GM19395 (cell line): ENCODE data around the gene TRPM3.
A peak's percentile ranks its signal among the peaks of the same experiment; 100 is the strongest.

Experiments
- ATAC-seq: cut with Tn5 transposase; IDR thresholded peaks from one replicate; pipeline ENCODE4 v1.9.1; 2021; ENCODE audit warnings: mild to moderate bottlenecking, moderate library complexity; ENCODE audit not compliant: unreplicated experiment

The TRPM3 gene

DNA sequence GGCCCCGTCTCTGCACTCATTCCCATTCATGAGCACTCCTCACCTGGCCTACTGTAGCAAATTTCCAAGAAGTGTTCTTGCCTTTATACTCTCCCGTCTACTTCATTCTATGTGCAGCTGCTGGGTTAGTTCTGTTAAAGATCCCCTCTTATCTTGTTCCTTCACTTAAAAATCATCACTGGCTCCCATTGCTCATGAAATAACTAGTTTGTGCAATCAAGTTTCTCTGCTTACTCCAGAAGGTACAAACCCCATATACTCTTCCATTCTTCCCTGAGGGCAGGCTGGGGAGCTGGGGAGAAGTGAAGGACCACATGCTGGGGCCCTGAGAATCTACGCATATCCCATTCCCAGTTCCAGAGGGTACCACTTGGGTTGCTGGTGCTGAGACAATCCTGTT is 622.6 kb downstream of the TRPM3 start:
- ATAC-seq: no peak

DNA sequence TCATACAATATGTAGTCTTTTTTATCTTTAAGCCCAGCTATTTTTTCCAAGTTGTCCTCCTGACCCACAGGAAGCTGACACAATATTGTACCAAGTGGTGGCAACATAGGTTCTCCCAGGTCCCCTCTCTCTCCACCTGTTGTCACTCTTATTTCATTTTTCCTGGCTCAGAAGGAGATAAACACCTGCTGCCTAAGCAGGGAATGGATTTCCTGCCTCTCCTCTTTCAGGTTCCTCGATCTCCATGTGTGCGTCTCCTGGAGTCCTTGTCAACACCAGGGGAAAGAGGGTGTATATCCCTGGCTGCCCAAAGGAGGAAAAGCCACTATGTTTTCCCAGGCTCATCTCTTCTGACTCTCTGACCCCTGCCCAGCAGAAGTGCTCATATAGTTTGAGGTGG is 625.2 kb downstream of the TRPM3 start:
- ATAC-seq: no peak

DNA sequence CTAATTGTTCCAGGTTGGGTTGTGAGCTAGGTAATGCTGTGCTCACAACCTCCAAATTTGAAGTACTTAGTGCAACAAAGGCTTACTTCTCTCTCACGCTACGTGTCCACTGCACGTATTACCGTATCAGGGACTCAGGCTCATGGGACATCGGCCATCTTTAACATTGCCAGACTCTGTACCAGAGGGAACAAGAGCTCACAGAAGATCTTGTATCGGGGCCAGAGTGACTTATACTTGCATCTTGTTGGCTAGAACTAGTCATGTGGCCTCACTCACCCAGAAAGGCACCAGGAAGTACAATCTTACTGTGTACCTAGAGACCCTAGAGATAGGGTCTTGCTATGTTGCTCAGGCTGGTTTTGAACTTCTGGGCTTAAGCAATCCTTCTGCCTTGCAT is 625.9 kb downstream of the TRPM3 start:
- ATAC-seq: no peak

DNA sequence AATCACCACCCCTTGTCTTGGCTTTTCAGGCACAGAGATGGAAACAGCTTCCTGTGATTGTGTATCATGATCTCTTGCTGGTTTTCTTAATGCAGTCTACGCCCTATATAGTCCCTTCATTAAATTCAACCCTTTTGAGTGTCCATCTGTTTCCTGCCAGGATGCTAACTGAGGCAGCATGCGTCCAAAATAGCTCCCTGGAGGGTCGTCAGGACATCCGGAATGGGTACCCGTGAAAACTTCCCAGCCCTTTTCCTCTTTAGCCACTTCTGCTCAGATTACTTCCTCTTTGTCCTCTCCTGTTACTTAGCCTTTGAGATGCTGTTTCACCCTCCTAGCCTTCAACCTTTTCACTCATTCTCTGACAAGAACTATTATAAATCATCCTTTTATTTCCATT is 627.2 kb downstream of the TRPM3 start:
- no peak for ATAC-seq

DNA sequence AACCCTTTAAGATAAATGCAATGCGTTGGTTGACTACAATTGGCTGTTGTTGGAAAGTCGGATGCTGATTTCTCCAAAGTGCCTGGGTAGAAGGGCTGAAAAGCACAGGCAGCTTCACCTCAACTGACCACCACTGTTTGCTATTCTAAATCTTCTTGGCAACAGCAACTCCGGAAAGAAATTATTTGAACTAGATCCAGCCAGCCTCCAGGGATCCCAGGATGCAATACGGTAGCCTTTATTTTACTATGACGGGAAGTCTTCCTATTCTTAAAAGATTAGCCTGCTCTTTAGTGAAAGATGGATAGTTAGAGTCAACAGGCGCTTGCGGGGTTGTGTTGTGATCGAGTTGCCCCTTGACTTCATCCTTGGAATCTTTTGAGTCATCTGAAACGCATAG is 628.4 kb downstream of the TRPM3 start:
- ATAC-seq: no peak

DNA sequence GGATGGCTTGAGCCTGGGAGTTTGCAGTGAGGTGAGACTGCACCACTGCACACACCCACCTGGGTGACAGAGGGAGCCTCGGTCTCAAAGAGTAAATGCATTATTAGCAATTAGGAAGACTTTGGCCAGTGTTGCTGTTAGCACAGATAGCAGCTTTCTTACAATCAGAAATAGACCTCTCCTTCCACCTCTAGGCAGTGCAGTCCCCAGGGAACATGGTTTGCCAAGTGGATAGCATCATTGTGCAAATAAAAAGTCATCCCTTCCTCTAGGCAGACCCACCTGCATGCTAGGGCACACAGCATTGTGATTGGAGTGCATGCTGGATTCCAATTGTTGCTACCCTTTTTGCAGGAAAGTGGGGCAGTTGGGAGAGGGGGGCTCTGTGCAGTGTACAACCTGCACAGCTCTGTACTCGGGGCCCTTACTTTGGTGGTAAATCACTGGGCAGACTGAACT is 629.1 kb downstream of the TRPM3 start:
- ATAC-seq: no peak

DNA sequence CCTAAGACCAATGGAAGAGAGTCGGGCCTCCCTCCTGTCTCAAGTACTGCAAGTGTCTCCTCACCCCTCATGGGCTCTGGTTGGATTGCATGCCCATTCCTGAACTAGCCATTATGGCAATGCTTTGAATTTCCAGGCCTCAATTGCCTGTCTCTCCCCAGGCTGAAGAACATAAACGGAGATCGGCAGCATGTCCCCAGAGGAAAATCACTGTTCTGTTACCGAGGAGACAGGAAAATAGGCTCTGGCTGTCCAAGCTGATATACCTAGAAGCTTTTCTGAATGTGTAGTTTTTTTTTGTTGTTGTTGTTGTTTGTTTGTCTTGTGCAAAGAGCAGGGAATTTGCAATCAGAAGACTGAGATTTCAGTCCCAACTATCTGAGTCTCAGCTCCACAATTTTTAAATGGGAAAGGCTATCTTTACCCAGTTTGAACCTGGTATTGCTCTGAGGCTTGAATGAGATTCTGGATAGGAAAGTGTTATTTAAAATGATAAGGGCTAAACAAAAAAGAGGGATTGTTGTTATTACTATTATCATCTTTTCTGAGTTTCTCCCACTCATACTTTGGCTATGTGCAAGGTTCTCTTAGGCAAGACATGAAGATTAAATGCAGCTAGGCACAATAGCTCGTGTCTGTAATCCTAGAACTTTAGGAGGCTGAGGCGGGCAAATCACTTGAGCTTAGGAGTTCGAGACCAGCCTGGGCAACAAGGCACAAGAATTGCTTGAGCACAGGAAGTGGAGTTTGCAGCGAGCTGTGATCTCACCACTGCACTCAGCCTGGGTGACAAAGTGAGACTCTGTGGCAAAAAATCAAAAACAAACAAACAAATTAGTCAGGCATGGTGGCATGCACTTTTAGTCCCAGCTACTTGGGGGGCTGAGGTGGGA is 629.7 kb downstream of the TRPM3 start:
- ATAC-seq: no peak

DNA sequence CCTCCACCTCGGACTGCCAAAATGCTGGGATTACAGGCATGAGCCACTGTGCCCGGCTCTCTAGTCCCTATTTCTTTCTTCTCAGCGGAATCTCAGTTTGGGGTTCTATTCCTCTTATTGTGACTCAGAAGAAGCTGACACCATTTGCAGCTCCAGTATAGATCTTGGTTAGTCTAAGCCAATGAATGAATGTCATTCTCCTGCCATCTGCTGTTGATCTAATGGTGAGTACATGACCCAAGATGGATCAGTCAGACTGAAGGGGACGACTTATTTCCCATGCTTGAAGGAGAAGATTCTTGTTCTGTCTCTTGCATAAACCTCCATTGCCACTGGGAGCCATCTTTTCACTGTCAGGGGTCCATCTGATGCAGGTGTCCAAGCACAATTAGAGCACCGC is 630.9 kb downstream of the TRPM3 start:
- no peak for ATAC-seq

DNA sequence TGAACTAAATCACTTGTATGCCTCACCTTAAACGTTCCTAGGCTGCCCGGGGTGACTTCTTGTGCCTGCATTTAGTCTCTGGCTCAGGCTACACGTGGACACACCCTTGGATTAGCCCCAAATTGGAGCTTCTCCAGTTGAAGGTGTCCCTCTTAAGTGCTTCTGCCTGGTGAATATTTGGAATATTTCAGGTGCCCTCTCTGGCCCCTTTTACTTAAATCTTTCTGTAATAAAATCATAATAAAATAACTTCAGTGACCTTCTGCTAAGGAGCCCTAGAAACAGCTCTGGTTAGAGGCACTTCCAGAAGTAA is 632.7 kb downstream of the TRPM3 start:
- no peak for ATAC-seq

DNA sequence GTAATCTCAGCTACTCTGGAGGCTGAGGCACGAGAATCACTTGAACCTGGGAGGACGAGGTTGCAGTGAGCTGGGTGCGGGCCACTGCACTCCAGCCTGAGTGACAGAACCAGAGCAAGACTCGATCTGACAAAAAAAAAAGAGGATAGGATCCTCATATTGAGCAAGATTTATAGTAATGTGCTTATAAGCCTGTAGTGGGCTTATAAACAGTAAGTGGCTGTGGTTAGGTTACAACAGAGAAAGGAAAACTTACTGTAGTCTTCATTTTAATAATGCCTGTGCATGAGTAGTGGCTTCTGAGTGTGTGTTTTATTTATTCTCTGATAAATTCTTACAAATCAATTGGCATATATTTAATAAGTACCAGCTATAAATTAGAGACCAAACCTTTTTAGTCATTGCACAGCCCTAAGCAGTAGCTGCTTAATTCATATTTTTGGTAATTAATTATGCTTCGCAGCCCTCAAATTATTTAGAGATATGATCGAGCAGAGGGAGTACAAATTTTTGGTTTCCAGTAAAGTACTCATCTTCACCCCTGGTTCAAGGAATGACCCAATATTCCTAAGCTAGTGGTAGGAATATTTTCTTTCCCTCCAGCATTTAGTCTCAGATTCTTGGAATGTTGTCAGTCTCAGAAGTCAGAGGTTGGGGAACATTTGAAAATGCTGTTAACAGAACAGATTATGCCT is 633.2 kb downstream of the TRPM3 start:
- no peak for ATAC-seq

DNA sequence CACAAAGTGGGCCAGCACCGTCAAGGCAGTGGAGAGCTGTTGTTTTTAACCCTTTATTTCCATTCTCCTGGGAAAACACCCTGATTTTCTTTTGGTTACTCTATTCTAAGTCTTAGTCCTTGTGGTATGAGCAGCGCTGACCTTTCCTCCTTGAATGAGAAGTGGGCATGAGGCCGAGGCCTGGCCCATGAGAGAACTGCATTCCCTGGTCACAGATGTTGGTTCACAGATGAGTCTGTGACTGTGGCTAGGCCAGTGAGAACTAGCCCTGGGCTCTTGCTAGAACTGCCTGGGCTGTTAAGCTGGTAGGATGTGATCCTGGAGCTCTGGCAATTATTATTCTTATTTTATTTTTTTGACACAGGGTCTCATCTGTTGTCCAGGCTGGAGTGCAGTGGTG is 635.3 kb downstream of the TRPM3 start:
- ATAC-seq: no peak

DNA sequence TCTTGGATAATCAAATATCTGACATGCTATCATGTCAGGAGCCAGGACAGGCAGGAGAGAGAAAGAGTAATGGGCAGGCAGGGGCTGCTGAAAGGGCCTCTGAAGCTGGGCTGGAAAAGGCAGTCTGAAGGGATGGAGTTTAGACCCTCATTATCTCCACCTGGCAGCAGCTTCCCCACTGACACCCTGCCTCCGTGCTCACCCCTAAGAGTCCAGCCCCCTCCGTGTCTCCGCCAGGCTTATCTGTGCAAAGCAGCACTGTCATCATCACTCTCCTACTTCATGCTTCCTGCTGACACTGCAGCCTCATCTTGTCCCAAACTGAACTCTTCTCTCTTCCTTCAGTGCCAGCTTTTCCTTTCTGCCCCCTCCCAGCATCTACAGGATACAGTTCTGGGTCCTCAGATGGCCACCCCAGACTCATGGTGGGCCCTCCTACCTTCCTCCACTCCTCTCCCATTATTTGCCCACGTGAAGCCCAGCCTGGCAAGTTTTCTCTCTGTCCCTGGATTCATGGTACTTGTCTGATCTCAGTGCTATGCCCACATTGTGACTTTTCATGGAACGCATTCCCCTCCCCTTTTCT is 636.1 kb downstream of the TRPM3 start:
- no peak for ATAC-seq

DNA sequence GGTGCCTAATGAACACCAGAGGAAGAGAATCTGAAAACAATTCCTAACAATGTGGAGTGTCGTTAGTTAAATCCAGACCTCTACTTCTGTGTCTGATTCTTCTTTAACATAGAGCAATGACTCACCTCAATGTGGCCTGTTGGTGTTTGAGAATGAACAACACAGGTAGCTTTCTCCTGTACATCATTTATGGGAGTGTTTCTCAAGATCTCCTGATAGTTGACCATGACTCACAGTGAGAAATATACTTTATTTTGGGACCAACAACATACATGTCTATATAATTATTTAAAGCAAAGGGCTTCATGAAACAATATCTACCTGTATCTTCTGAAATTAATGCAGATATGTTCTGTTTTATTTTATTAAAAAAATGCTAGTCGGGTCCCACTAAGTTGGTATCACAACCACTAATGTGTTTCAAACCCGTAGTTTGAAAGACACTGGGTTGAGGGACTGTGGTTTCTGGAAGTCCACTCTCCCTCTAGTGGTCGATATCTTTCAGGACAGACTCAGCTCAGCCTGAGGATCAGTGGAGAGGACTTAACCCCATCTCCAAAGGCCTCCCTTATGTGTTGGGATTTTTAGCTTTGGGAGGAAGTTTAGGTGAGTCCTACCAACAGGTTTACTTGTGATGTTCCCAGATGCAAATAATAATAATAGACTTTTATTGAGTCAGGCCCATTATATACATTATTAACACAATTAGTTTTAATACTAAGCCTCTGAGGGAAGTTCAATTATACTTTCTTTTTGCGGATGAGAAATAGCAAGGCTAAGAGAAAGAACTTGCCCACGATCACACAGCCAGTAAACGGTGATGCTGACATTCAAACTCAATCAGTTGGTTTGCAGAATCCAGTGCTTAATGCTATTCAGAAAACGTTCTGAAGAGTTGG is 636.9 kb downstream of the TRPM3 start:
- peak; percentile 93 for ATAC-seq

DNA sequence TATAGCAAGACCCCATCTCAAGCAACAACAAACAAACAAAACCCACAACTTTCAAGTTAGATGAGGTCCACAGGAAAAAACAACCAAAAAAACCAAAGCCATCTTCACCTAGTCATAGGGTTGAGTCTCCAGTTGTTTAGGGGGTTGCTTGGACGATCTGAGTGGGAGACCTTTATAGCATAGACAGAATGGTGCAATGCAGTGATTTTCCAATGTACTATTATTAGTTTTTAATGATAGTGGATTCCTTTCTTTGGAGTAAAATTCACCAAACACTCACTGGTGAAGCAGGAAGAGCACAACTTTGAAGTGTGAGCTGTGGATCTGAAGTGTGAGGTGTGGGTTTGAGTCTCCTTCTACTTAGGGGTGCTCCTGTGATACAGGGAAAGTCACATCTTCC is 640.0 kb downstream of the TRPM3 start:
- ATAC-seq: no peak

DNA sequence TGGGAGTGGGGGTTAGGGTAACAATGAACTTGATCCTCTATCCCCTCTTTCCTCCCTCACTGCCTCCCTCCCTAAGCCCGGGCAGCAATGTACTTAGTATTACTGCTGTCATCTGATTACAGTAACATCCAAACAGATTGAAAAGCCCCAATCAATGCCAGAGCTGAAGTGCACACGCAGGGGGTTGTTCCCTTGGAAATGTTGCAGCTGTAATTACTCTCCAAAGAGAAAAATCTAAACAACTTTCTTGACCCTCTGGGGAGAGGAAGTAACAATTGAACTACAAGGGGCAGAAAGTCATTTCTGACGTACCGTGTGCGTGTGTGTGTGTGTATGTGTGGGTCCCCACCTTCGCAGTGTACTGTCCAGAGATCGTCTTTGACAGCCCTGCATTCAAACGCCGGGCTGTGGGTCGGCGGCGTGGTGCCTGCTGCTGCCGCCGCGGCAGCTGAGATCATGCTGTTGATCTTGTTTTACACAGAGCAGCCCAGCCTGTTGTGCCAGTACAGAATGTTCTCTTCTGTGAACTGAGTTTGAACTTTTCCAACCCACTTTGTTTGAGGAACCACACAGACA is 640.9 kb downstream of the TRPM3 start:
- ATAC-seq: no peak

DNA sequence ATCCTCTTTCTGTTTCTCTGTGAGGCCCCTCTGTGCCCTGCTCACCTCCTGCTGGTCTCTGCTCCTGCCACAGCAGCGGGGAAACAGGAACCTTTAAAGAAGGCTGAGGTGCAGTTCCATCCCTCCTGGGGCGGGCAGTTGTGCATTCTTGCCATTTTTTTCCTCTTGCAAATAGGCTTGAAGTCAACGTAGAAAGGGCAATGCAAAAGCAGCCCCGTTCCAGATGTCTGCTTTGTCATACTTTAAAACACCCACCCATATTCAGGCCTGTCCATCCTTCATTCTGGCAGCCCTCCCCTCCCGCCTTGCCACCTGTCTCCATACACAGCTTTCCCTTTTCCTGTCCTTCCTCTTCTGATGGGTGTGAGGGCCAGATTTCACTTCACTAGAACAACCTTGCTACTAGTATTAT is 641.5 kb downstream of the TRPM3 start:
- ATAC-seq: no peak
